Neutrophil (primary cell): Measurements from ENCODE around the gene AIDA.

ENCODE experiments used
- H3K27ac ChIP-seq: fragments of 200-600 bp; sonication (generic); 2 replicates; pipeline ENCODE4 v1.5.1; 2016; ENCODE audit warnings: mild to moderate bottlenecking, moderate library complexity
- H3K27me3 ChIP-seq: fragments of 200-600 bp; sonication (generic); 2 replicates; pipeline ENCODE4 v1.6.0; 2016; ENCODE audit warnings: mild to moderate bottlenecking
- H3K36me3 ChIP-seq: fragments of 200-600 bp; sonication (generic); 2 replicates; pipeline ENCODE4 v1.5.1; 2017
- H3K4me1 ChIP-seq, 2 experiments: fragments of 200-600 bp in 1 of 2; sonication (generic) in 1 of 2; 1 replicate in 1 of 2; 2 replicates in 1 of 2; pipeline versions ENCODE4 v1.5.1 to v1.6.1; 2013 to 2016; ENCODE audit warnings: low read depth in 1 of 2, low read length in 1 of 2, mild to moderate bottlenecking in 1 of 2, moderate library complexity in 1 of 2; ENCODE audit not compliant: control insufficient read depth in 1 of 2, insufficient read depth in 1 of 2
- H3K4me3 ChIP-seq, 2 experiments: fragments of 200-600 bp in 1 of 2; sonication (generic) in 1 of 2; 1 replicate in 1 of 2; 2 replicates in 1 of 2; pipeline ENCODE4 v1.5.1; 2013 to 2016; ENCODE audit warnings: low read depth in 1 of 2, low read length in 1 of 2, mild to moderate bottlenecking in 1 of 2, moderate library complexity in 1 of 2
- H3K9me3 ChIP-seq: fragments of 200-600 bp; sonication (generic); 2 replicates; pipeline ENCODE4 v1.5.1; 2016
- CTCF ChIP-seq: fragments of 200-600 bp; sonication (generic); IDR thresholded peaks from 2 replicates; pipeline ENCODE4 v1.5.1; 2016; ENCODE audit warnings: antibody characterized with exemption

AIDA gene

GRCh38 chr1:222641269-222641948, 70.9 kb downstream of the AIDA start:
- Histone ChIP-seq H3K9me3 (no peaks in the 10 kb centered on the region), H3K4me1 (peaks cover 18% of the 10 kb centered on the region in 2 experiments), H3K27me3 (no peaks in the 10 kb centered on the region), H3K36me3 (peaks cover 5% of the 10 kb centered on the region), H3K27ac (no peak overlapping the region), H3K4me3 (no peak overlapping the region)
- TF ChIP-seq CTCF: no peak

GRCh38 chr1:222634180-222635013, 77.9 kb downstream of the AIDA start:
- Histone ChIP-seq H3K4me1 (no peaks in the 10 kb centered on the region), H3K4me3 (no peak overlapping the region), H3K36me3 (peaks cover 18% of the 10 kb centered on the region), H3K27ac (no peak overlapping the region), H3K9me3 (no peaks in the 10 kb centered on the region), H3K27me3 (no peaks in the 10 kb centered on the region)
- peak; percentile 76 for TF ChIP-seq CTCF

- Histone ChIP-seq H3K9me3 (no peaks in the 10 kb centered on the region), H3K4me1 (no peaks in the 10 kb centered on the region), H3K36me3 (peaks cover 25% of the 10 kb centered on the region), H3K27me3 (no peaks in the 10 kb centered on the region), H3K4me3 (no peak overlapping the region), H3K27ac (no peak overlapping the region)
- TF ChIP-seq CTCF: no peak
These were observed 79.5 kb downstream of the AIDA start for GRCh38 chr1:222632749-222633148.

GRCh38 chr1:222631611-222632208, 80.6 kb downstream of the AIDA start:
- H3K4me1 ChIP-seq: no peaks in the 10 kb centered on the region
- TF ChIP-seq CTCF: no peak
- no peak overlapping the region for H3K4me3 ChIP-seq
- no peaks in the 10 kb centered on the region for H3K9me3 ChIP-seq
- H3K27me3 ChIP-seq: no peaks in the 10 kb centered on the region
- H3K36me3 ChIP-seq: peaks cover 29% of the 10 kb centered on the region
- H3K27ac ChIP-seq: no peak overlapping the region

- Histone ChIP-seq H3K27me3 (no peaks in the 10 kb centered on the region), H3K4me1 (no peaks in the 10 kb centered on the region), H3K9me3 (no peaks in the 10 kb centered on the region), H3K4me3 (no peak overlapping the region), H3K27ac (no peak overlapping the region), H3K36me3 (peaks cover 38% of the 10 kb centered on the region)
- no peak for TF ChIP-seq CTCF
These were observed 82.3 kb downstream of the AIDA start for GRCh38 chr1:222629921-222630535.
